GM23248 (cell line): Measurements from ENCODE around the gene LRBA. TPM values are rescaled to one million over a fixed set of nuclear protein-coding genes. Genes with fewer than 3 reads are reported as not detected.

Source experiments
- DNase-seq: peaks from one replicate; pipeline ENCODE4 v3.0.0-alpha.2; 2015
- H2AFZ ChIP-seq: fragments of 200-600 bp; sonication (generic); 2 replicates; pipeline ENCODE4 v1.6.1; 2016; ENCODE audit warnings: antibody characterized with exemption
- H3F3A ChIP-seq: fragments of 200-600 bp; sonication (generic); 2 replicates; pipeline ENCODE4 v1.6.1; 2016; ENCODE audit warnings: mild to moderate bottlenecking, antibody characterized with exemption, mixed run types; ENCODE audit not compliant: insufficient read depth
- H3K27ac ChIP-seq: fragments of 200-600 bp; sonication (generic); 2 replicates; pipeline ENCODE4 v1.5.1; 2016; ENCODE audit warnings: mild to moderate bottlenecking
- H3K27me3 ChIP-seq: fragments of 200-600 bp; sonication (generic); replicated peaks from 2 replicates; pipeline ENCODE4 v1.6.1; 2016; ENCODE audit warnings: mild to moderate bottlenecking; ENCODE audit not compliant: insufficient read depth
- H3K36me3 ChIP-seq: fragments of 200-600 bp; sonication (generic); 2 replicates; pipeline ENCODE4 v1.6.1; 2016; ENCODE audit warnings: low read depth, mild to moderate bottlenecking
- H3K4me1 ChIP-seq: fragments of 200-600 bp; sonication (generic); 2 replicates; pipeline ENCODE4 v1.6.1; 2016; ENCODE audit warnings: mild to moderate bottlenecking; ENCODE audit not compliant: insufficient read depth
- H3K4me2 ChIP-seq: fragments of 200-600 bp; sonication (generic); one replicate; pipeline ENCODE4 v1.6.1; 2016; ENCODE audit warnings: mild to moderate bottlenecking; ENCODE audit not compliant: unreplicated experiment
- H3K4me3 ChIP-seq: fragments of 200-600 bp; sonication (generic); 2 replicates; pipeline ENCODE4 v1.5.1; 2016; ENCODE audit warnings: mild to moderate bottlenecking
- H3K79me2 ChIP-seq: fragments of 200-600 bp; sonication (generic); 2 replicates; pipeline ENCODE4 v1.6.1; 2016; ENCODE audit warnings: mild to moderate bottlenecking; ENCODE audit not compliant: insufficient read depth
- H3K9ac ChIP-seq: fragments of 200-600 bp; sonication (generic); 2 replicates; pipeline ENCODE4 v1.6.1; 2016; ENCODE audit warnings: mild to moderate bottlenecking
- H3K9me2 ChIP-seq: fragments of 200-600 bp; sonication (generic); 2 replicates; pipeline ENCODE4 v1.6.1; 2016; ENCODE audit warnings: mixed run types, mild to moderate bottlenecking, moderate library complexity; ENCODE audit not compliant: insufficient read depth
- H3K9me3 ChIP-seq: fragments of 200-600 bp; sonication (generic); one replicate; pipeline ENCODE4 v1.6.1; 2017; ENCODE audit warnings: low read depth
- H4K20me1 ChIP-seq: fragments of 200-600 bp; sonication (generic); 2 replicates; pipeline ENCODE4 v1.6.0; 2016; ENCODE audit not compliant: insufficient read depth
- EZH2 ChIP-seq: fragments of 200-600 bp; sonication (generic); IDR thresholded peaks from 2 replicates; pipeline ENCODE4 v1.6.1; 2018; ENCODE audit warnings: antibody characterized with exemption, mild to moderate bottlenecking; ENCODE audit not compliant: insufficient read depth, poor library complexity, severe bottlenecking
- EZH2phosphoT487 ChIP-seq: fragments of 200-600 bp; sonication (generic); IDR thresholded peaks from 2 replicates; pipeline ENCODE4 v1.6.1; 2018; ENCODE audit warnings: antibody characterized with exemption, moderate library complexity, mild to moderate bottlenecking, low read depth; ENCODE audit not compliant: insufficient read depth
- WGBS, 2 experiments: methylation state at CpG; one replicate each; pipeline ENCODE4 v1.1.6; 2015 to 2017; ENCODE audit warnings: low lambda C conversion rate in 2 of 2, low coverage in 1 of 2; ENCODE audit errors: missing lambda C conversion rate in 2 of 2; 5-methylcytosine and 5-hydroxymethylcytosine counted together
- in situ Hi-C: fragments of 300-500 bp; cut with MboI; formaldehyde crosslinking; loops from 2 replicates; pipeline ENCODE4 v1.15.0; 2020
- polyA plus RNA-seq: library from polyadenylated mRNA; unstranded; fragments of >200 nt; fragmentation: Nextera tagmentation; extraction: Ambion mirVana; gene quantifications from 2 replicates; pipeline ENCODE4 v1.2.1, GENCODE V29; 2016
- total RNA-seq: library from RNA; depleted of rRNA; stranded (reverse); fragments of >200 nt; shearing (Covaris generic); gene quantifications from 2 replicates; pipeline ENCODE4 v1.2.3, GENCODE V29; 2014

LRBA gene
- total and polyA plus RNA-seq, 2 experiments from 2014 or later, result 6.6 to 17.8 TPM

DNA sequence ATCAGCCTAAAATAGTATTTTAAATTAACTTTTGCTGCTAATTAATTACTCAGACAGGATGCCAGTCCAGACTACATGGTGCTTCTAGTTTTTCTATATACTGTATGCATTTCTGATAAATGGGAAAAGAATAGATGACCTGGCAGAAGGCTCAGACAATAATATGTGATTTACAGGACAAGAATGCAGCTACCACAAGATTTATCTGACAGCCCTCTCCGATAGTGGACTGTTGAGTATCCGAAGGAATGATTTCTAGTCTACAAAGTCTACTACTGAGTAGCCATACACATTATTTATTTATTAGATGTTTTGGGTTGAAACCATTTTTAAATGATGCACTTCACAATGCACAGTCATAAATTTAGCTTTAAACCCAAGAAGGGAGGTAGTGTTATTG, 220.4 kb downstream of the LRBA start:
- 70 to 75% methylated on average over 2 of the region's 2 CpGs for WGBS, 2 experiments
- no peaks in the 10 kb centered on the region for H3K27me3 ChIP-seq

DNA sequence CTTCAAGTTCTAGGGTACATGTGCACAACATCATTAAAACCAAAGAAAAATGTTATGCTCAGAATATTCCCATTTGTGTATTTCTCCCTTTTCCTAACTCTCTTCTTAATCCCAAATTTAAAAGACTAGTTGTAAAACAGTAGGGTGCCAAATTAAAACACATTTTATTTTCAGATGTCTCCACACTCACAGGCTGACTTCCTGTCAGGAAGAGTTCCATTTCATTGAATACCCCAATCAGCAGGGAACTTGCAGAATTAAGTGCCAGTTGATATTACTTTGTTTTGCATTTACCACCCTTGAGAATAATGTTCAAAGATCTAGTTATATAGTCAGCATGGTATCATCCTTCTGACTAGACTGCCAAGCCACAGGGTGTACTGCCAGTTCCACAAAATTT, 225.2 kb downstream of the LRBA start:
- no peaks in the 10 kb centered on the region for H3K9me3 ChIP-seq
- no peaks in the 10 kb centered on the region for H4K20me1 ChIP-seq
- H3K9me2 ChIP-seq, result no peaks in the 10 kb centered on the region
- no peak for DNase-seq
- no peak overlapping the region for H3K9ac ChIP-seq
- no peak for TF ChIP-seq EZH2phosphoT487
- no peak for TF ChIP-seq EZH2
- H3K27me3 ChIP-seq, result no peaks in the 10 kb centered on the region
- H3K4me2 ChIP-seq, result no peak overlapping the region
- no peaks in the 10 kb centered on the region for H3K79me2 ChIP-seq
- no peak overlapping the region for H2AFZ ChIP-seq
- H3K27ac ChIP-seq, result no peak overlapping the region
- no peaks in the 10 kb centered on the region for H3F3A ChIP-seq
- in situ Hi-C loops, result no loop called here
- no peaks in the 10 kb centered on the region for H3K36me3 ChIP-seq
- H3K4me3 ChIP-seq, result no peak overlapping the region
- H3K4me1 ChIP-seq, result no peaks in the 10 kb centered on the region

More for the DNA sequence above, 220.4 kb downstream of the LRBA start:
- in situ Hi-C loops, result no loop called here
- H3K9me3 ChIP-seq, result no peaks in the 10 kb centered on the region
- no peaks in the 10 kb centered on the region for H3K79me2 ChIP-seq
- no peak overlapping the region for H2AFZ ChIP-seq
- no peak overlapping the region for H3K27ac ChIP-seq
- no peaks in the 10 kb centered on the region for H3K4me1 ChIP-seq
- H4K20me1 ChIP-seq, result no peaks in the 10 kb centered on the region
- H3K9me2 ChIP-seq, result no peaks in the 10 kb centered on the region
- no peak for DNase-seq
- H3K4me2 ChIP-seq, result no peak overlapping the region
- no peaks in the 10 kb centered on the region for H3K36me3 ChIP-seq
- no peak overlapping the region for H3K9ac ChIP-seq
- H3F3A ChIP-seq, result no peaks in the 10 kb centered on the region
- TF ChIP-seq EZH2 (no peak), EZH2phosphoT487 (no peak)
- H3K4me3 ChIP-seq, result no peak overlapping the region

DNA sequence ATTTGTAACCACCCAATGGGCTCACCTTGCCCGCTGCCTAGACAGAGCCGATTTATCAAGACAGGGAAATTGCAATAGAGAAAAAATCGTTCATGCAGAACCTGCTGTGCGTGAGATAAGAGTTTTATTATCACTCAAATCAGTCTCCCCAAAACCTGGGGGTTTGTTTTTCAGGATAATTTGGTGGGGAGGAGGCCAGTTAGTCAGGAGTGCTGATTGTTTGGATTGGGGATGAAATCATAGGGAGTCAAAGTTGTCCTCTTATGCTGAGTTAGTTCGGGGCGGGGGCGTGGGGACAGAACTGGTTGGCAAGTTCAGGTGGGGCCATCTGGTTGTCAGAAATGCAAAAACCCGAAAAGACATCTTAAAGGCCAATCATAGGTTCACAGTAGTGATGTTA, 230.1 kb downstream of the LRBA start:
- Histone ChIP-seq H3K4me2 (no peak overlapping the region), H3K4me3 (no peak overlapping the region), H3K9me3 (no peaks in the 10 kb centered on the region), H3K79me2 (no peaks in the 10 kb centered on the region), H2AFZ (no peak overlapping the region), H3K9ac (no peak overlapping the region), H3K27ac (no peak overlapping the region), H3K9me2 (no peaks in the 10 kb centered on the region), H3F3A (no peaks in the 10 kb centered on the region), H4K20me1 (no peaks in the 10 kb centered on the region), H3K27me3 (no peaks in the 10 kb centered on the region), H3K36me3 (no peaks in the 10 kb centered on the region), H3K4me1 (no peaks in the 10 kb centered on the region)
- no peak for DNase-seq
- WGBS, 2 experiments, result 82 to 83% methylated on average over 8 of the region's 8 CpGs
- no peak for TF ChIP-seq EZH2phosphoT487
- TF ChIP-seq EZH2, result no peak
- in situ Hi-C loops, result no loop called here

DNA sequence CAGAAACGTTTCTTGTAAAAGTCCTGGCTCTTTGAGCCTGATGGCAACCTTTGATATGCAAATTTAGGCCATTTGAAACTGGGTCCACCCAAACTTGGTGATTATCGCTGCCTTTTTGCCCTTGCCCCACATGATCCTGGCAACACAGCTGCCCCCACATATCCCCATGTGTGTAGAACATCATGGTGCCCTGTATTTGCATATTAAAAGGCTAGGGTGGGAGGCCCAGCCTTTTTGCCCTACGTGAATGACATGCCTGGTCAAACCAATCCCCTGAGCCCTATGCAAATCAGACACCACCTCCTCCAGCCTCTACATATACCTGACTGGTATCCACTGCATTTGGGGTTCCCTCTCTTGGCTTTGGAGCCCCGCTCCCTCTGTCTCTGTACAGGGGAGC, 230.8 kb downstream of the LRBA start:
- no peaks in the 10 kb centered on the region for H3F3A ChIP-seq
- 77% methylated on average over 4 of the region's 4 CpGs for WGBS, 2 experiments

DNA sequence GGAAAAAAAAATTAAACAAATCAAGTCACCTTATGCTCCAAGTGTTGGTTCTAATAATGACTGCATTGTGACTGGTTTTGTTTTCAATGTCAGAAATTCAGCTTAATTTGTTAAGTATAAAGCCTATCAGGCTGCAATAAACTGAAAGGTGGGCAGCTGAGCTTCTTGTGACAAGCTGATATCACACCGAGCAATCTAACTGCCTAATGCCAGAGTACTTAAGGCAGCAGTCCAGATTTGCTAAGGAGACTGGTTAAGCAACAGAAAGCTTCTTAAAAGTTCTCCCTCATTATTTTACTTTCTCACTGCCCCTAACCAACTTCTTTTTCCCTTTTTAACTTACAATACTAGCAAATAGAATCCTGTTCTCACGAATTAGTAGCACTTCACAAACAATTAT, 232.2 kb downstream of the LRBA start:
- H3K79me2 ChIP-seq, result no peaks in the 10 kb centered on the region
- no peaks in the 10 kb centered on the region for H3K9me2 ChIP-seq
- no peak for DNase-seq
- in situ Hi-C loops, result no loop called here
- no peaks in the 10 kb centered on the region for H3K27me3 ChIP-seq
- no peak overlapping the region for H3K4me3 ChIP-seq
- H3K9me3 ChIP-seq, result no peaks in the 10 kb centered on the region
- H4K20me1 ChIP-seq, result no peaks in the 10 kb centered on the region
- H3F3A ChIP-seq, result no peaks in the 10 kb centered on the region
- WGBS, 2 experiments, result 40 to 42% methylated on average over 2 of the region's 2 CpGs
- TF ChIP-seq EZH2phosphoT487 (no peak), EZH2 (no peak)
- no peaks in the 10 kb centered on the region for H3K36me3 ChIP-seq
- H3K4me1 ChIP-seq, result no peaks in the 10 kb centered on the region
- H2AFZ ChIP-seq, result no peak overlapping the region
- H3K4me2 ChIP-seq, result no peak overlapping the region
- H3K9ac ChIP-seq, result no peak overlapping the region
- no peak overlapping the region for H3K27ac ChIP-seq

More for the DNA sequence above, 230.8 kb downstream of the LRBA start:
- Histone ChIP-seq H3K4me3 (no peak overlapping the region), H4K20me1 (no peaks in the 10 kb centered on the region), H3K36me3 (no peaks in the 10 kb centered on the region), H3K9ac (no peak overlapping the region), H3K27me3 (no peaks in the 10 kb centered on the region), H3K79me2 (no peaks in the 10 kb centered on the region), H3K27ac (no peak overlapping the region), H3K4me1 (no peaks in the 10 kb centered on the region), H3K9me3 (no peaks in the 10 kb centered on the region), H3K9me2 (no peaks in the 10 kb centered on the region), H2AFZ (no peak overlapping the region), H3K4me2 (no peak overlapping the region)
- in situ Hi-C loops, result no loop called here
- no peak for DNase-seq
- TF ChIP-seq EZH2phosphoT487 (no peak), EZH2 (no peak)
